IMR-90 (cell line): ENCODE results near the gene FANCG. TPM values are rescaled to one million over a fixed set of nuclear protein-coding genes. Genes with fewer than 3 reads are reported as not detected.

Source experiments
- ATAC-seq: fragments of 200-7000 bp; cut with Tn5 transposase; 2 replicates; pipeline ENCODE4 v1.9.1; 2020; ENCODE audit warnings: low read depth, mild to moderate bottlenecking, moderate library complexity
- BruUV-seq: library from RNA; stranded (reverse); fragments of 400-500 nt; replicated peaks from 2 replicates; lab custom pipeline; 2021; lab: Mats Ljungman, UMichigan
- CTCF ChIA-PET: fragments of 300-600 bp; formaldehyde crosslinking; extraction: SDS; loops from one replicate; lab custom pipeline; 2021; ENCODE audit warnings: antibody characterized with exemption; lab: Yijun Ruan, JAX
- POLR2A ChIA-PET: fragments of 300-600 bp; sonication (Branson Sonifier 250); formaldehyde crosslinking; loops from one replicate; lab custom pipeline; 2022; ENCODE audit warnings: antibody characterized with exemption; ENCODE audit not compliant: unreplicated experiment; lab: Charles Lee
- DNase-seq: peaks from one replicate; pipeline ENCODE4 v3.0.0; 2013
- H2AFZ ChIP-seq: replicated peaks from 2 replicates; pipeline ENCODE3; 2013; ENCODE audit warnings: low read length, mild to moderate bottlenecking; ENCODE audit not compliant: poor library complexity
- H2AK5ac ChIP-seq: 2 replicates; pipeline ENCODE4 v1.6.1; 2013; ENCODE audit warnings: low read depth, low read length, inconsistent platforms
- H2AK9ac ChIP-seq: replicated peaks from 2 replicates; pipeline ENCODE3; 2013; ENCODE audit warnings: mild to moderate bottlenecking, low read depth, low read length, moderate library complexity; ENCODE audit not compliant: poor library complexity
- H2BK120ac ChIP-seq: 2 replicates; pipeline ENCODE4 v1.6.1; 2013; ENCODE audit warnings: low read depth, low read length, inconsistent platforms
- H2BK15ac ChIP-seq: 3 replicates; pipeline ENCODE4 v1.6.1; 2013; ENCODE audit warnings: low read depth, low read length, inconsistent platforms
- H2BK20ac ChIP-seq: 2 replicates; pipeline ENCODE4 v1.6.1; 2013; ENCODE audit warnings: low read depth, mild to moderate bottlenecking, inconsistent platforms, low read length, moderate library complexity
- H2BK5ac ChIP-seq: 2 replicates; pipeline ENCODE4 v1.6.1; 2013; ENCODE audit warnings: mild to moderate bottlenecking, low read depth, low read length, inconsistent platforms; ENCODE audit not compliant: poor library complexity, severe bottlenecking
- H3K14ac ChIP-seq: replicated peaks from 2 replicates; pipeline ENCODE4 v1.6.1; 2013; ENCODE audit warnings: low read depth, low read length, inconsistent platforms
- H3K18ac ChIP-seq: 2 replicates; pipeline ENCODE4 v1.6.1; 2013; ENCODE audit warnings: low read depth, low read length, control low read depth
- H3K23ac ChIP-seq: 2 replicates; pipeline ENCODE4 v1.6.1; 2013; ENCODE audit warnings: low read depth, low read length, inconsistent platforms
- H3K27ac ChIP-seq: 2 replicates; pipeline ENCODE4 v1.5.1; 2013; ENCODE audit warnings: mild to moderate bottlenecking, control low read depth, low read length; ENCODE audit not compliant: insufficient read depth
- H3K27me3 ChIP-seq: 2 replicates; pipeline ENCODE4 v1.6.1; 2013; ENCODE audit warnings: low read length; ENCODE audit not compliant: control insufficient read depth, insufficient read depth
- H3K36me3 ChIP-seq: 2 replicates; pipeline ENCODE4 v1.6.1; 2013; ENCODE audit warnings: low read length, mixed read lengths; ENCODE audit not compliant: control insufficient read depth, insufficient read depth
- H3K4ac ChIP-seq: 2 replicates; pipeline ENCODE4 v1.6.1; 2013; ENCODE audit warnings: low read depth, low read length, inconsistent platforms
- H3K4me1 ChIP-seq: 2 replicates; pipeline ENCODE4 v1.6.1; 2013; ENCODE audit warnings: low read length, mixed read lengths; ENCODE audit not compliant: control insufficient read depth, insufficient read depth
- H3K4me2 ChIP-seq: 2 replicates; pipeline ENCODE4 v1.6.1; 2013; ENCODE audit warnings: low read depth, mild to moderate bottlenecking, control low read depth, low read length, moderate library complexity
- H3K4me3 ChIP-seq: 2 replicates; pipeline ENCODE4 v1.5.1; 2013; ENCODE audit warnings: low read depth, mild to moderate bottlenecking, control low read depth, low read length, moderate library complexity; ENCODE audit not compliant: insufficient read depth
- H3K56ac ChIP-seq: 2 replicates; pipeline ENCODE4 v1.6.1; 2013; ENCODE audit warnings: low read length, inconsistent platforms; ENCODE audit not compliant: insufficient read depth; ENCODE audit errors: extremely low read depth
- H3K79me1 ChIP-seq, 2 experiments: 2 replicates each; pipeline ENCODE4 v1.6.1; 2013; ENCODE audit warnings: low read length in 2 of 2, inconsistent platforms in 1 of 2, low read depth in 1 of 2
- H3K9ac ChIP-seq: 2 replicates; pipeline ENCODE4 v1.6.1; 2013; ENCODE audit warnings: low read depth, low read length, control low read depth
- H3K9me1 ChIP-seq: 2 replicates; pipeline ENCODE4 v1.6.1; 2013; ENCODE audit warnings: low read length, inconsistent platforms; ENCODE audit not compliant: insufficient read depth
- H3K9me3 ChIP-seq: 2 replicates; pipeline ENCODE4 v1.6.1; 2013; ENCODE audit warnings: low read length; ENCODE audit not compliant: control insufficient read depth, insufficient read depth
- H4K20me1 ChIP-seq: 2 replicates; pipeline ENCODE4 v1.6.1; 2013; ENCODE audit warnings: low read length, inconsistent platforms; ENCODE audit not compliant: insufficient read depth
- H4K5ac ChIP-seq: 2 replicates; pipeline ENCODE4 v1.6.1; 2013; ENCODE audit warnings: mild to moderate bottlenecking, low read depth, low read length, control low read depth
- H4K8ac ChIP-seq, 2 experiments: 2 replicates each; pipeline ENCODE4 v1.6.1; 2013; ENCODE audit warnings: low read depth in 2 of 2, low read length in 2 of 2, control low read depth in 1 of 2, inconsistent platforms in 1 of 2
- H4K91ac ChIP-seq: 2 replicates; pipeline ENCODE4 v1.6.1; 2013; ENCODE audit warnings: low read depth, low read length, inconsistent platforms; ENCODE audit not compliant: insufficient read depth
- BHLHE40 ChIP-seq: fragments of 150-350 bp; IDR thresholded peaks from 2 replicates; pipeline ENCODE4 v1.6.1; 2016; ENCODE audit warnings: mild to moderate bottlenecking, low read depth, low read length
- CEBPB ChIP-seq: IDR thresholded peaks from 2 replicates; pipeline ENCODE4 v1.6.1; 2012; ENCODE audit warnings: low read depth, low read length, improper control_type of control experiment
- CTCF ChIP-seq: conservative IDR thresholded peaks from 2 replicates; pipeline ENCODE4 v1.5.1; 2012; ENCODE audit warnings: mild to moderate bottlenecking, low read depth, low read length, improper control_type of control experiment
- ELK1 ChIP-seq: fragments of 150-350 bp; IDR thresholded peaks from 2 replicates; pipeline ENCODE4 v1.6.1; 2016; ENCODE audit warnings: low read depth, mild to moderate bottlenecking, low read length, moderate library complexity, borderline replicate concordance
- MAFK ChIP-seq: IDR thresholded peaks from 2 replicates; pipeline ENCODE4 v1.6.1; 2012; ENCODE audit warnings: low read depth, low read length, improper control_type of control experiment
- POLR2A ChIP-seq: IDR thresholded peaks from 2 replicates; pipeline ENCODE4 v1.6.1; 2012; ENCODE audit warnings: mild to moderate bottlenecking, low read depth, low read length
- RAD21 ChIP-seq: IDR thresholded peaks from 2 replicates; pipeline ENCODE4 v1.6.1; 2012; ENCODE audit warnings: low read length, improper control_type of control experiment
- RFX5 ChIP-seq: IDR thresholded peaks from 2 replicates; pipeline ENCODE4 v1.8.0; 2012; ENCODE audit warnings: low read depth, mild to moderate bottlenecking, low read length, moderate library complexity
- USF2 ChIP-seq: fragments of 150-350 bp; IDR thresholded peaks from 2 replicates; pipeline ENCODE4 v1.6.1; 2017; ENCODE audit warnings: mild to moderate bottlenecking, antibody characterized with exemption, low read length, low read depth
- WGBS, 2 experiments: methylation state at CpG; one replicate each; pipeline versions ENCODE4 v1.1.5 to v1.1.7; 2013; ENCODE audit warnings: missing lambda C conversion rate in 2 of 2; ENCODE audit not compliant: insufficient read length in 1 of 2; ENCODE audit errors: extremely low coverage in 2 of 2; 5-methylcytosine and 5-hydroxymethylcytosine counted together
- dilution Hi-C: fragments of 300-500 bp; cut with HindIII; formaldehyde crosslinking; loops from one replicate; pipeline ENCODE4 v1.14.3; 2018; ENCODE audit warnings: low sequenced_read_pairs; ENCODE audit not compliant: unreplicated experiment
- in situ Hi-C: fragments of 300-500 bp; cut with MboI; formaldehyde crosslinking; loops from 3 replicates; pipeline ENCODE4 v1.14.3; 2019; ENCODE audit warnings: low sequenced_read_pairs, inconsistent platforms, mixed read lengths
- intact Hi-C: fragments of 100-400 bp; cut with micrococcal nuclease; formaldehyde crosslinking; loops from 2 replicates; pipeline ENCODE4 v1.10.0; 2022
- polyA plus RNA-seq, 3 experiments: library from polyadenylated mRNA; depleted of rRNA; stranded (reverse); fragments of >200 nt; gene quantifications; 2 replicates each; pipeline ENCODE4 v1.2.3, GENCODE V29; 2012; ENCODE audit warnings: low replicate concordance in 1 of 3
- total RNA-seq: library from RNA; depleted of rRNA; stranded (reverse); fragments of >200 nt; gene quantifications from 2 replicates; pipeline ENCODE4 v1.2.3, GENCODE V29; 2012

FANCG gene
- total and polyA plus RNA-seq, 2 of the 4 experiments (the other 2 are of a cell fraction), result 16.1 to 19.3 TPM

- H3K9me3 ChIP-seq, result no peaks in the 10 kb centered on the region
- intact Hi-C loops, result no loop called here
- no TSS peak for BruUV-seq
- H2AK9ac ChIP-seq, result no peak overlapping the region
- H3K4me3 ChIP-seq, result no peak overlapping the region
- H3K27ac ChIP-seq, result no peak overlapping the region
- H3K56ac ChIP-seq, result no peak overlapping the region
- ATAC-seq (no peak), DNase-seq (no peak)
- H4K5ac ChIP-seq, result no peak overlapping the region
- dilution Hi-C loops, result no loop called here
- H4K91ac ChIP-seq, result no peak overlapping the region
- no peak overlapping the region for H2AK5ac ChIP-seq
- peaks cover 62 to 63% of the 10 kb centered on the region in 2 experiments for H3K79me1 ChIP-seq
- peaks cover 84% of the 10 kb centered on the region for H3K36me3 ChIP-seq
- H3K4me1 ChIP-seq, result no peaks in the 10 kb centered on the region
- 100% methylated on average over 5 of the region's 11 CpGs; no CpG with 5 or more reads in 1 of the 2 experiments for WGBS, 2 experiments
- no peak overlapping the region for H2AFZ ChIP-seq
- peaks cover 16% of the 10 kb centered on the region for H3K9me1 ChIP-seq
- H4K20me1 ChIP-seq, result peaks cover 24% of the 10 kb centered on the region; the same call in 1 of the 2 replicates
- H2BK15ac ChIP-seq, result no peak overlapping the region
- TF ChIP-seq POLR2A, result no peak
- TF ChIP-seq ELK1, result no peak
- TF ChIP-seq MAFK, result no peak
- no peak for TF ChIP-seq USF2
- TF ChIP-seq CEBPB, result no peak
- TF ChIP-seq RAD21, result no peak
- TF ChIP-seq RFX5, result no peak
- no peak for TF ChIP-seq CTCF
- TF ChIP-seq BHLHE40, result no peak
- no peak overlapping the region for H2BK20ac ChIP-seq
- POLR2A ChIA-PET, result no interaction called here
- no peak overlapping the region for H3K4ac ChIP-seq
- CTCF ChIA-PET, result no interaction called here
- no peak overlapping the region for H4K8ac ChIP-seq
- no peak overlapping the region for H3K14ac ChIP-seq
- H3K27me3 ChIP-seq, result no peaks in the 10 kb centered on the region
- no peak overlapping the region for H3K23ac ChIP-seq
- no peak overlapping the region for H3K4me2 ChIP-seq
- no peak overlapping the region for H2BK5ac ChIP-seq
- in situ Hi-C loops, result no loop called here
- no peak overlapping the region for H3K18ac ChIP-seq
- no peak overlapping the region for H3K9ac ChIP-seq
- no peak overlapping the region for H2BK120ac ChIP-seq
Observed at GRCh38 chr9:35060548-35061207, 19.1 kb downstream of the FANCG start.
